ENCODE data around the gene BRICD5. TPM values are rescaled to one million over a fixed set of nuclear protein-coding genes. Genes with fewer than 3 reads are reported as not detected.

The BRICD5 gene
- total RNA-seq, 1 experiment from 2014 or later = 4.8 TPM

GRCh38 chr16:2186505-2186904 lies 24.2 kb downstream of the BRICD5 start:
- Histone ChIP-seq H4K20me1 (ENCODE audit: low read length) (no peaks in the 10 kb centered on the region), H3K4me2 (ENCODE audit: low read length) (no peak overlapping the region), H2AFZ (ENCODE audit: low read length) (no peak overlapping the region), H3K9ac (ENCODE audit: low read length) (no peak overlapping the region), H3K27me3 (ENCODE audit: low read length) (no peaks in the 10 kb centered on the region), H3K9me2 (replicated peaks; ENCODE audit: low read length) (no peaks in the 10 kb centered on the region), H3K4me1 (ENCODE audit: insufficient read depth, low read length) (no peaks in the 10 kb centered on the region), H3K79me2 (ENCODE audit: low read length) (no peaks in the 10 kb centered on the region), H3F3A (ENCODE audit: low read length, unreplicated experiment) (no peaks in the 10 kb centered on the region), H3K36me3 (ENCODE audit: low read depth, low read length) (no peaks in the 10 kb centered on the region), H3K4me3 (ENCODE audit: low read length) (no peak overlapping the region), H3K9me3 (ENCODE audit: low read length) (no peaks in the 10 kb centered on the region), H3K27ac (ENCODE audit: low read length) (no peak overlapping the region)
- intact Hi-C loops (cut with micrococcal nuclease) = no loop called here
- CTCF ChIA-PET = no interaction called here
- POLR2A ChIA-PET (ENCODE audit: unreplicated experiment) = no interaction called here
- DNase-seq (no peak), ATAC-seq (no peak)
- TF ChIP-seq CTCF (conservative IDR thresholded peaks at IDR 0.05; ENCODE audit: low read depth, low read length) (no peak), EZH2 (IDR thresholded peaks at IDR 0.05; ENCODE audit: low read length, unreplicated experiment) (no peak), EZH2phosphoT487 (IDR thresholded peaks at IDR 0.05; ENCODE audit: borderline replicate concordance, low read length) (no peak)
- BruUV-seq (replicated peaks) = no TSS peak

GRCh38 chr16:2186064-2186463 lies 24.6 kb downstream of the BRICD5 start:
- Histone ChIP-seq H3K9ac (ENCODE audit: low read length) (no peak overlapping the region), H2AFZ (ENCODE audit: low read length) (no peak overlapping the region), H3K79me2 (ENCODE audit: low read length) (no peaks in the 10 kb centered on the region), H3K9me3 (ENCODE audit: low read length) (no peaks in the 10 kb centered on the region), H3K4me3 (ENCODE audit: low read length) (no peak overlapping the region), H3K27me3 (ENCODE audit: low read length) (no peaks in the 10 kb centered on the region), H4K20me1 (ENCODE audit: low read length) (no peaks in the 10 kb centered on the region), H3K4me1 (ENCODE audit: insufficient read depth, low read length) (no peaks in the 10 kb centered on the region), H3K4me2 (ENCODE audit: low read length) (no peak overlapping the region), H3K9me2 (replicated peaks; ENCODE audit: low read length) (no peaks in the 10 kb centered on the region), H3K27ac (ENCODE audit: low read length) (no peak overlapping the region), H3K36me3 (ENCODE audit: low read depth, low read length) (no peaks in the 10 kb centered on the region), H3F3A (ENCODE audit: low read length, unreplicated experiment) (no peaks in the 10 kb centered on the region)
- DNase-seq (no peak), ATAC-seq (no peak)
- BruUV-seq (replicated peaks) = no TSS peak
- TF ChIP-seq CTCF (conservative IDR thresholded peaks at IDR 0.05; ENCODE audit: low read depth, low read length) = no peak
- no peak for TF ChIP-seq EZH2phosphoT487 (IDR thresholded peaks at IDR 0.05; ENCODE audit: borderline replicate concordance, low read length)
- no peak for TF ChIP-seq EZH2 (IDR thresholded peaks at IDR 0.05; ENCODE audit: low read length, unreplicated experiment)
- POLR2A ChIA-PET (ENCODE audit: unreplicated experiment) = no interaction called here
- intact Hi-C loops (cut with micrococcal nuclease) = no loop called here
- CTCF ChIA-PET = no interaction called here

- no peaks in the 10 kb centered on the region for H3K79me2 ChIP-seq (ENCODE audit: low read length)
- POLR2A ChIA-PET (ENCODE audit: unreplicated experiment) = no interaction called here
- H3K4me1 ChIP-seq (ENCODE audit: insufficient read depth, low read length) = no peaks in the 10 kb centered on the region
- no peak overlapping the region for H2AFZ ChIP-seq (ENCODE audit: low read length)
- H3K9me2 ChIP-seq (replicated peaks; ENCODE audit: low read length) = no peaks in the 10 kb centered on the region
- intact Hi-C loops (cut with micrococcal nuclease) = no loop called here
- H3F3A ChIP-seq (ENCODE audit: low read length, unreplicated experiment) = no peaks in the 10 kb centered on the region
- H3K27me3 ChIP-seq (ENCODE audit: low read length) = no peaks in the 10 kb centered on the region
- H4K20me1 ChIP-seq (ENCODE audit: low read length) = no peaks in the 10 kb centered on the region
- CTCF ChIA-PET = no interaction called here
- H3K4me2 ChIP-seq (ENCODE audit: low read length) = no peak overlapping the region
- no peak for DNase-seq
- no TSS peak for BruUV-seq (replicated peaks)
- H3K36me3 ChIP-seq (ENCODE audit: low read depth, low read length) = no peaks in the 10 kb centered on the region
- TF ChIP-seq CTCF (conservative IDR thresholded peaks at IDR 0.05; ENCODE audit: low read depth, low read length) (no peak), EZH2phosphoT487 (IDR thresholded peaks at IDR 0.05; ENCODE audit: borderline replicate concordance, low read length) (no peak), EZH2 (IDR thresholded peaks at IDR 0.05; ENCODE audit: low read length, unreplicated experiment) (no peak)
- ATAC-seq = no peak
- H3K27ac ChIP-seq (ENCODE audit: low read length) = no peak overlapping the region
- H3K9me3 ChIP-seq (ENCODE audit: low read length) = no peaks in the 10 kb centered on the region
- no peak overlapping the region for H3K4me3 ChIP-seq (ENCODE audit: low read length)
- H3K9ac ChIP-seq (ENCODE audit: low read length) = no peak overlapping the region
These were observed 25.7 kb downstream of the BRICD5 start for GRCh38 chr16:2184962-2185361.
